GM18507 (cell line): ENCODE data around the gene C5orf47.
A peak's percentile ranks its signal among the peaks of the same experiment; 100 is the strongest.

Experiments
- DNase-seq: peaks from one replicate; pipeline ENCODE4 v3.0.0; 2011; ENCODE audit warnings: low read depth; ENCODE audit not compliant: insufficient read length; ENCODE audit errors: extremely low spot score
- FAIRE-seq: peaks from 2 replicates; lab custom pipeline; 2011; peaks lifted over from hg19 to GRCh38; lab: Jason Lieb, UNC

C5orf47 gene

GRCh38 chr5:173988554-173989431 is at the start of gene C5orf47:
Gene C5orf47, plus strand, starts transcription at chr5:173989170. Its CDS starts 94 bp downstream, at chr5:173989264.
- DNase-seq, result no peak
- FAIRE-seq, result no peak

GRCh38 chr5:173940269-173940668 is 48.7 kb upstream of the C5orf47 start:
- FAIRE-seq (peak; percentile 33), DNase-seq (no peak)

- DNase-seq, result no peak
- no peak for FAIRE-seq
Measured at GRCh38 chr5:173941102-173941501, 47.9 kb upstream of the C5orf47 start.

- DNase-seq (no peak), FAIRE-seq (no peak)
Measured at GRCh38 chr5:173941758-173942401, 47.1 kb upstream of the C5orf47 start.

GRCh38 chr5:173944511-173944910 is 44.5 kb upstream of the C5orf47 start:
- FAIRE-seq, result no peak
- no peak for DNase-seq

- FAIRE-seq (no peak), DNase-seq (no peak)
Measured at GRCh38 chr5:173945160-173945559, 43.8 kb upstream of the C5orf47 start.

GRCh38 chr5:173946323-173946722 is 42.6 kb upstream of the C5orf47 start:
- DNase-seq, result no peak
- no peak for FAIRE-seq

GRCh38 chr5:173950829-173951228 is 38.1 kb upstream of the C5orf47 start:
- no peak for FAIRE-seq
- DNase-seq, result no peak

- DNase-seq, result no peak
- no peak for FAIRE-seq
Measured at GRCh38 chr5:173953528-173954090, 35.4 kb upstream of the C5orf47 start.

- DNase-seq (no peak), FAIRE-seq (peak; percentile 75)
Measured at GRCh38 chr5:173954671-173955521, 34.1 kb upstream of the C5orf47 start.

GRCh38 chr5:173960986-173961385 is 28.0 kb upstream of the C5orf47 start:
- no peak for DNase-seq
- FAIRE-seq, result no peak

- FAIRE-seq, result no peak
- DNase-seq, result no peak
Measured at GRCh38 chr5:173961418-173961817, 27.6 kb upstream of the C5orf47 start.

GRCh38 chr5:173962436-173962972 is 26.5 kb upstream of the C5orf47 start:
- DNase-seq (no peak), FAIRE-seq (no peak)

GRCh38 chr5:173963182-173963838 is 25.7 kb upstream of the C5orf47 start:
- DNase-seq, result no peak
- no peak for FAIRE-seq

- DNase-seq (no peak), FAIRE-seq (no peak)
Measured at GRCh38 chr5:173963867-173964441, 25.0 kb upstream of the C5orf47 start.

GRCh38 chr5:173964506-173964905 is 24.5 kb upstream of the C5orf47 start:
- DNase-seq, result no peak
- FAIRE-seq, result no peak

GRCh38 chr5:173967241-173967640 is 21.7 kb upstream of the C5orf47 start:
- FAIRE-seq (no peak), DNase-seq (no peak)

- DNase-seq (no peak), FAIRE-seq (no peak)
Measured at GRCh38 chr5:173968154-173968797, 20.7 kb upstream of the C5orf47 start.
